HepG2 (cell line): ENCODE measurements around the gene SLC35B2. TPM values are rescaled to one million over a fixed set of nuclear protein-coding genes. Genes with fewer than 3 reads are reported as not detected.

ENCODE experiments used
- ATM ChIP-seq: fragments of 450-650 bp; IDR thresholded peaks from 2 replicates; pipeline ENCODE4 v1.7.1; 2017; ENCODE audit warnings: mild to moderate bottlenecking, borderline replicate concordance
- GMEB2 ChIP-seq: IDR thresholded peaks from 2 replicates; pipeline ENCODE4 v1.6.1; 2016; ENCODE audit warnings: missing biosample characterization, missing genetic modification reagents, low read depth
- HHEX ChIP-seq: IDR thresholded peaks from 2 replicates; pipeline ENCODE4 v1.6.1; 2016; ENCODE audit warnings: control low read depth
- MNT ChIP-seq: fragments of 450-650 bp; IDR thresholded peaks from 2 replicates; pipeline ENCODE4 v1.6.1; 2016
- MYNN ChIP-seq: sonication (generic); formaldehyde crosslinking; IDR thresholded peaks from 2 replicates; pipeline ENCODE4 v1.4.0; 2020; ENCODE audit warnings: mild to moderate bottlenecking, low read depth, missing genetic modification reagents
- NFIC ChIP-seq: IDR thresholded peaks from 2 replicates; pipeline ENCODE4 v1.6.1; 2012; ENCODE audit warnings: mild to moderate bottlenecking, low read length, inconsistent platforms
- SOX13 ChIP-seq, 3 experiments: fragments of 450-650 bp in 1 of 3; sonication (generic) in 1 of 3; formaldehyde crosslinking in 1 of 3; IDR thresholded peaks in 2 of 3; conservative IDR thresholded peaks in 1 of 3; 2 replicates each; pipeline versions ENCODE4 v1.5.0 to v1.6.1; 2016 to 2020; ENCODE audit warnings: antibody characterized with exemption in 1 of 3, mild to moderate bottlenecking in 1 of 3, missing compliant biosample characterization in 1 of 3, missing genetic modification reagents in 1 of 3, moderate library complexity in 1 of 3
- STAG1 ChIP-seq: sonication (generic); formaldehyde crosslinking; IDR thresholded peaks from 2 replicates; pipeline ENCODE4 v1.4.0; 2020; ENCODE audit warnings: missing genetic modification reagents
- TFE3 ChIP-seq: IDR thresholded peaks from 2 replicates; pipeline ENCODE4 v1.6.1; 2016
- ZNF318 ChIP-seq: sonication (generic); formaldehyde crosslinking; IDR thresholded peaks from 2 replicates; pipeline ENCODE4 v1.4.0; 2020; ENCODE audit warnings: mild to moderate bottlenecking, missing genetic modification reagents
- ZNF414 ChIP-seq: sonication (generic); formaldehyde crosslinking; IDR thresholded peaks from 2 replicates; pipeline ENCODE4 v1.5.0; 2020; ENCODE audit warnings: missing genetic modification reagents
- ZNF558 ChIP-seq: sonication (generic); formaldehyde crosslinking; IDR thresholded peaks from 2 replicates; pipeline ENCODE4 v1.9.0; 2022; ENCODE audit warnings: mild to moderate bottlenecking, missing genetic modification reagents, borderline replicate concordance
- ZNF572 ChIP-seq: sonication (generic); formaldehyde crosslinking; IDR thresholded peaks from 2 replicates; pipeline ENCODE4 v1.5.1; 2020; ENCODE audit warnings: mild to moderate bottlenecking, missing genetic modification reagents
- ZNF589 ChIP-seq: sonication (generic); formaldehyde crosslinking; conservative IDR thresholded peaks from 2 replicates; pipeline ENCODE4 v1.8.0; 2022; ENCODE audit warnings: mild to moderate bottlenecking, moderate library complexity, missing genetic modification reagents
- ZNF607 ChIP-seq: sonication (generic); formaldehyde crosslinking; IDR thresholded peaks from 2 replicates; pipeline ENCODE4 v1.5.1; 2020; ENCODE audit warnings: missing genetic modification reagents, mild to moderate bottlenecking, borderline replicate concordance
- polyA plus RNA-seq, 8 experiments: library from polyadenylated mRNA; depleted of rRNA in 3 of 8; stranded (reverse) in 7 of 8; unstranded in 1 of 8; fragments of >200 nt; fragmentation: Illumina TruSeq in 4 of 8; extraction: Trizol in 4 of 8; gene quantifications; 2 replicates each; pipeline versions ENCODE4 v1.2.1 to v1.2.3, GENCODE V29; 2011 to 2016; ENCODE audit warnings: low read depth in 4 of 8, missing spikeins in 1 of 8, mixed read lengths in 1 of 8; ENCODE audit not compliant: insufficient read depth in 1 of 8
- total RNA-seq, 5 experiments: library from RNA; depleted of rRNA; stranded (reverse); fragments of >200 nt; fragmentation: Illumina TruSeq; extraction: Trizol; gene quantifications; 2 replicates each; pipeline ENCODE4 v1.2.3, GENCODE V29; 2016; ENCODE audit warnings: low read depth in 1 of 5

Gene SLC35B2
- total and polyA plus RNA-seq, 2 of the 13 experiments (the other 11 are each of a cell fraction or from before 2014, with no cell fraction given): 61.1 to 148 TPM

GRCh38 chr6:44237813-44238433 lies 19.4 kb downstream of the SLC35B2 start (continued):
- TF ChIP-seq ZNF318 (peak; percentile 84; the same call in 1 of the 2 replicates), GMEB2 (no peak), ZNF414 (CRISPR knock-in tag) (0 out of 2 replicates have a peak, but pooled peaks have one; percentile 30), STAG1 (peak; percentile 65), NFIC (no peak), MNT (no peak), ATM (no peak), ZNF572 (CRISPR knock-in tag) (peak; percentile 93; the same call in 1 of the 2 replicates), SOX13 (IDR thresholded peaks at IDR 0.05) (no peak), SOX13 (CRISPR knock-in tag; conservative IDR thresholded peaks at IDR 0.05 in 1 of 2, IDR thresholded peaks at IDR 0.05 in 1 of 2) (no peak), HHEX (CRISPR knock-in tag) (no peak), ZNF589 (CRISPR knock-in tag) (peak; percentile 67), MYNN (CRISPR knock-in tag) (0 out of 2 replicates have a peak, but pooled peaks have one; percentile 56), ZNF558 (CRISPR knock-in tag) (no peak), ZNF607 (peak; percentile 89), TFE3 (CRISPR knock-in tag) (0 out of 2 replicates have a peak, but pooled peaks have one; percentile 15)
